GM12878 (cell line): Measurements from ENCODE around the gene PSTPIP2. TPM values are rescaled to one million over a fixed set of nuclear protein-coding genes. Genes with fewer than 3 reads are reported as not detected.

Experiments used
- ATAC-seq: fragments of 200-7000 bp; cut with Tn5 transposase; 3 replicates; pipeline ENCODE4 v1.9.1; 2020; ENCODE audit warnings: mild to moderate bottlenecking, moderate library complexity
- BruUV-seq: library from RNA; stranded (reverse); fragments of 400-500 nt; replicated peaks from 2 replicates; lab custom pipeline; 2021; lab: Mats Ljungman, UMichigan
- CTCF ChIA-PET: fragments of 300-600 bp; sonication (Branson Sonifier 250); formaldehyde crosslinking; extraction: SDS; loops from one replicate; lab custom pipeline; 2021; ENCODE audit warnings: inconsistent platforms; lab: Yijun Ruan, JAX
- POLR2A ChIA-PET: fragments of 350-600 bp; formaldehyde crosslinking; extraction: SDS; loops from one replicate; lab custom pipeline; 2021; ENCODE audit warnings: inconsistent platforms; lab: Charles Lee
- RAD21 ChIA-PET: fragments of 300-600 bp; sonication (Branson Sonifier 250); formaldehyde crosslinking; loops from one replicate; lab custom pipeline; 2023; ENCODE audit warnings: antibody characterized with exemption; ENCODE audit not compliant: unreplicated experiment; lab: Charles Lee
- SMC1A ChIA-PET: fragments of 300-600 bp; sonication (Branson Sonifier 250); formaldehyde crosslinking; loops from one replicate; lab custom pipeline; 2023; ENCODE audit not compliant: unreplicated experiment, uncharacterized antibody; lab: Charles Lee
- DNase-seq: peaks from one replicate; pipeline ENCODE4 v3.0.0-alpha.2; 2011; ENCODE audit warnings: low read depth, low spot score
- FAIRE-seq: peaks from 3 replicates; lab custom pipeline; 2011; peaks lifted over from hg19 to GRCh38; lab: Jason Lieb, UNC
- H2AFZ ChIP-seq: 2 replicates; pipeline ENCODE4 v1.6.0; 2011; ENCODE audit warnings: low read depth, low read length, control low read depth; ENCODE audit not compliant: control insufficient read depth
- H3K27ac ChIP-seq: 2 replicates; pipeline ENCODE4 v1.5.1; 2011; ENCODE audit warnings: control low read depth; ENCODE audit not compliant: control insufficient read depth, insufficient read depth
- H3K27me3 ChIP-seq, 2 experiments: replicated peaks in 1 of 2; 2 replicates each; pipeline versions ENCODE4 v1.6.0 to v1.6.1; 2011; ENCODE audit warnings: low read length in 1 of 2; ENCODE audit not compliant: control insufficient read depth in 2 of 2, insufficient read depth in 2 of 2
- H3K36me3 ChIP-seq, 2 experiments: 2 replicates each; pipeline ENCODE4 v1.5.1; 2011; ENCODE audit warnings: low read length in 1 of 2; ENCODE audit not compliant: control insufficient read depth in 2 of 2, insufficient read depth in 2 of 2
- H3K4me1 ChIP-seq: 2 replicates; pipeline ENCODE4 v1.6.1; 2011; ENCODE audit warnings: mild to moderate bottlenecking, low read length, moderate library complexity, mixed read lengths; ENCODE audit not compliant: control insufficient read depth, insufficient read depth
- H3K4me2 ChIP-seq: 2 replicates; pipeline ENCODE4 v1.6.0; 2011; ENCODE audit warnings: control low read depth; ENCODE audit not compliant: control insufficient read depth, insufficient read depth
- H3K4me3 ChIP-seq: fragments of 200-600 bp; sonication (generic); 2 replicates; pipeline ENCODE4 v1.5.1; 2016
- H3K79me2 ChIP-seq: 2 replicates; pipeline ENCODE4 v1.6.0; 2011; ENCODE audit warnings: low read length; ENCODE audit not compliant: control insufficient read depth, insufficient read depth
- H3K9ac ChIP-seq: 2 replicates; pipeline ENCODE4 v1.8.0; 2011; ENCODE audit warnings: low read length, control low read depth, mixed read lengths; ENCODE audit not compliant: control insufficient read depth, insufficient read depth
- H3K9me3 ChIP-seq: replicated peaks from 3 replicates; pipeline ENCODE4 v1.5.1; 2011; ENCODE audit warnings: mild to moderate bottlenecking, low read length; ENCODE audit not compliant: control insufficient read depth, insufficient read depth
- H4K20me1 ChIP-seq: 2 replicates; pipeline ENCODE4 v1.6.0; 2011; ENCODE audit not compliant: control insufficient read depth, insufficient read depth
- GABPA ChIP-seq: IDR thresholded peaks from 2 replicates; pipeline ENCODE4 v1.6.1; 2014; ENCODE audit warnings: antibody characterized with exemption, low read depth, mild to moderate bottlenecking, inconsistent platforms
- PAX5 ChIP-seq: IDR thresholded peaks from 2 replicates; pipeline ENCODE4 v1.6.1; 2011; ENCODE audit warnings: low read depth, low read length, borderline replicate concordance
- POLR2AphosphoS5 ChIP-seq: IDR thresholded peaks from 2 replicates; pipeline ENCODE4 v1.6.1; 2011; ENCODE audit warnings: mild to moderate bottlenecking, low read length, inconsistent platforms
- RB1 ChIP-seq: fragments of 450-650 bp; formaldehyde crosslinking; IDR thresholded peaks from 2 replicates; pipeline ENCODE4 v1.6.1; 2017; ENCODE audit warnings: mild to moderate bottlenecking, borderline replicate concordance
- RBBP5 ChIP-seq: fragments of 200-600 bp; sonication (generic); conservative IDR thresholded peaks from 2 replicates; pipeline ENCODE4 v1.6.1; 2016
- RFX5 ChIP-seq: IDR thresholded peaks from 2 replicates; pipeline ENCODE4 v1.6.1; 2011; ENCODE audit warnings: low read depth, low read length, improper control_type of control experiment
- SMC3 ChIP-seq: IDR thresholded peaks from 2 replicates; pipeline ENCODE4 v1.6.1; 2011; ENCODE audit warnings: low read length, improper control_type of control experiment, borderline replicate concordance
- STAT1 ChIP-seq: fragments of 450-650 bp; conservative IDR thresholded peaks from 2 replicates; pipeline ENCODE4 v1.6.1; 2014; ENCODE audit warnings: antibody characterized with exemption, mild to moderate bottlenecking
- TARDBP ChIP-seq: IDR thresholded peaks from 2 replicates; pipeline ENCODE4 v1.6.1; 2016; ENCODE audit warnings: borderline replicate concordance
- WGBS: methylation state at CpG from one replicate; pipeline ENCODE4 v1.1.6; 2016; ENCODE audit warnings: low lambda C conversion rate; ENCODE audit not compliant: insufficient replicate concordance, insufficient coverage; ENCODE audit errors: missing lambda C conversion rate; 5-methylcytosine and 5-hydroxymethylcytosine counted together
- in situ Hi-C: fragments of 300-500 bp; cut with MboI; formaldehyde crosslinking; loops from 9 replicates; pipeline ENCODE4 v1.14.3; 2018; ENCODE audit warnings: mixed read lengths
- intact Hi-C: fragments of 100-400 bp; cut with micrococcal nuclease; formaldehyde crosslinking; loops from one replicate; pipeline ENCODE4 v1.14.2; 2022; ENCODE audit not compliant: unreplicated experiment
- polyA plus RNA-seq, 11 experiments: library from polyadenylated mRNA; depleted of rRNA in 4 of 11; unstranded in 6 of 11; stranded (reverse) in 5 of 11; fragments of >200 nt; fragmentation: Nextera tagmentation in 4 of 11; fragmentation: Illumina TruSeq in 1 of 11; extraction: Ambion mirVana in 4 of 11; extraction: Trizol in 1 of 11; gene quantifications; 1 replicate in 1 of 11; 2 replicates in 10 of 11; pipeline versions ENCODE4 v1.2.1 to v1.2.3, GENCODE V29; 2011 to 2016; ENCODE audit warnings: inconsistent platforms in 2 of 11, missing spikeins in 2 of 11, low read depth in 1 of 11
- total RNA-seq, 4 experiments: library from RNA; depleted of rRNA in 3 of 4; stranded (reverse); fragments of >200 nt in 3 of 4; fragmentation: Illumina TruSeq in 1 of 4; extraction: Trizol in 1 of 4; gene quantifications; 2 replicates each; pipeline versions ENCODE4 v1.2.1 to v1.2.3, GENCODE V29; 2013 to 2021
- TF ChIP-seq, protein P1 (sequence below): IDR thresholded peaks from 2 replicates; pipeline ENCODE4 v1.6.1; 2012; ENCODE audit warnings: low read length, inconsistent platforms
- TF ChIP-seq, protein P2 (sequence below): fragments of 450-650 bp; IDR thresholded peaks from 2 replicates; pipeline ENCODE4 v1.6.1; 2016; ENCODE audit warnings: mild to moderate bottlenecking, moderate library complexity, borderline replicate concordance
- TF ChIP-seq, protein P3 (sequence below): IDR thresholded peaks from 2 replicates; pipeline ENCODE4 v1.6.1; 2011; ENCODE audit warnings: borderline replicate concordance, low read depth, mild to moderate bottlenecking, moderate library complexity, low read length; ENCODE audit not compliant: insufficient read depth, poor library complexity, severe bottlenecking

PSTPIP2 gene
- total and polyA plus RNA-seq, 10 of the 15 experiments (the other 5 are each of a cell fraction or from before 2014, with no cell fraction given) = 0.69 to 38.4 (median 24.7) TPM

GRCh38 chr18:46034230-46034629 lies 37.8 kb downstream of the PSTPIP2 start (continued):
- TF ChIP-seq SMC3 (no peak), RFX5 (no peak), POLR2AphosphoS5 (no peak)
- TF ChIP-seq, protein P1, sequence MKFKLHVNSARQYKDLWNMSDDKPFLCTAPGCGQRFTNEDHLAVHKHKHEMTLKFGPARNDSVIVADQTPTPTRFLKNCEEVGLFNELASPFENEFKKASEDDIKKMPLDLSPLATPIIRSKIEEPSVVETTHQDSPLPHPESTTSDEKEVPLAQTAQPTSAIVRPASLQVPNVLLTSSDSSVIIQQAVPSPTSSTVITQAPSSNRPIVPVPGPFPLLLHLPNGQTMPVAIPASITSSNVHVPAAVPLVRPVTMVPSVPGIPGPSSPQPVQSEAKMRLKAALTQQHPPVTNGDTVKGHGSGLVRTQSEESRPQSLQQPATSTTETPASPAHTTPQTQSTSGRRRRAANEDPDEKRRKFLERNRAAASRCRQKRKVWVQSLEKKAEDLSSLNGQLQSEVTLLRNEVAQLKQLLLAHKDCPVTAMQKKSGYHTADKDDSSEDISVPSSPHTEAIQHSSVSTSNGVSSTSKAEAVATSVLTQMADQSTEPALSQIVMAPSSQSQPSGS = no peak
- TF ChIP-seq, all 136 proteins: peak for 3

DNA sequence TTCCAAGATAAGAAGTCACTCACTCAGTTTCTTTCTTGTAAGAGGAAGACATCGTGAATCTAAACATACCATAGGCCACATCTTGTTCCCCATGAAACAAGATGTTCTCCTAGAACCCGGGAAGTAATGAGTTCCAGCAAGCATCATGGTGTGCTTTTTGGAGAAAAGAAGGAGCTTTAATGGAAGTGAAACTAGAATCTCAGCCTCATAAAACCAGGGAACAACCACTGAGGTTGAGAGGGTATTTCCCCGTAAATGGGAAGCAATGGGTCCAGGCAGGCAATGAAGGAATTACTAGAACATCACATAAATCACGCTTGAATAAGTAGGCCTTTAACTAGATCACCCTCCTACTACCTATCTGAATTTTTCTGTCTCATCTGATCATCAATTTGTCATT lies 40.3 kb downstream of the PSTPIP2 start:
- intact Hi-C loops = no loop called here
- POLR2A ChIA-PET = no interaction called here
- no peaks in the 10 kb centered on the region for H3K36me3 ChIP-seq
- CTCF ChIA-PET = no interaction called here
- ATAC-seq (no peak), DNase-seq (no peak)
- H3K27ac ChIP-seq = no peak overlapping the region
- H3K9me3 ChIP-seq = no peaks in the 10 kb centered on the region
- TF ChIP-seq, protein P2, sequence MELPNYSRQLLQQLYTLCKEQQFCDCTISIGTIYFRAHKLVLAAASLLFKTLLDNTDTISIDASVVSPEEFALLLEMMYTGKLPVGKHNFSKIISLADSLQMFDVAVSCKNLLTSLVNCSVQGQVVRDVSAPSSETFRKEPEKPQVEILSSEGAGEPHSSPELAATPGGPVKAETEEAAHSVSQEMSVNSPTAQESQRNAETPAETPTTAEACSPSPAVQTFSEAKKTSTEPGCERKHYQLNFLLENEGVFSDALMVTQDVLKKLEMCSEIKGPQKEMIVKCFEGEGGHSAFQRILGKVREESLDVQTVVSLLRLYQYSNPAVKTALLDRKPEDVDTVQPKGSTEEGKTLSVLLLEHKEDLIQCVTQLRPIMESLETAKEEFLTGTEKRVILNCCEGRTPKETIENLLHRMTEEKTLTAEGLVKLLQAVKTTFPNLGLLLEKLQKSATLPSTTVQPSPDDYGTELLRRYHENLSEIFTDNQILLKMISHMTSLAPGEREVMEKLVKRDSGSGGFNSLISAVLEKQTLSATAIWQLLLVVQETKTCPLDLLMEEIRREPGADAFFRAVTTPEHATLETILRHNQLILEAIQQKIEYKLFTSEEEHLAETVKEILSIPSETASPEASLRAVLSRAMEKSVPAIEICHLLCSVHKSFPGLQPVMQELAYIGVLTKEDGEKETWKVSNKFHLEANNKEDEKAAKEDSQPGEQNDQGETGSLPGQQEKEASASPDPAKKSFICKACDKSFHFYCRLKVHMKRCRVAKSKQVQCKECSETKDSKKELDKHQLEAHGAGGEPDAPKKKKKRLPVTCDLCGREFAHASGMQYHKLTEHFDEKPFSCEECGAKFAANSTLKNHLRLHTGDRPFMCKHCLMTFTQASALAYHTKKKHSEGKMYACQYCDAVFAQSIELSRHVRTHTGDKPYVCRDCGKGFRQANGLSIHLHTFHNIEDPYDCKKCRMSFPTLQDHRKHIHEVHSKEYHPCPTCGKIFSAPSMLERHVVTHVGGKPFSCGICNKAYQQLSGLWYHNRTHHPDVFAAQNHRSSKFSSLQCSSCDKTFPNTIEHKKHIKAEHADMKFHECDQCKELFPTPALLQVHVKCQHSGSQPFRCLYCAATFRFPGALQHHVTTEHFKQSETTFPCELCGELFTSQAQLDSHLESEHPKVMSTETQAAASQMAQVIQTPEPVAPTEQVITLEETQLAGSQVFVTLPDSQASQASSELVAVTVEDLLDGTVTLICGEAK = no peak
- no peak for TF ChIP-seq RBBP5
- TF ChIP-seq GABPA = no peak
- TF ChIP-seq RB1 = no peak
- TF ChIP-seq PAX5 = no peak
- TF ChIP-seq STAT1 = no peak
- no peak for TF ChIP-seq TARDBP
- TF ChIP-seq, protein P3, sequence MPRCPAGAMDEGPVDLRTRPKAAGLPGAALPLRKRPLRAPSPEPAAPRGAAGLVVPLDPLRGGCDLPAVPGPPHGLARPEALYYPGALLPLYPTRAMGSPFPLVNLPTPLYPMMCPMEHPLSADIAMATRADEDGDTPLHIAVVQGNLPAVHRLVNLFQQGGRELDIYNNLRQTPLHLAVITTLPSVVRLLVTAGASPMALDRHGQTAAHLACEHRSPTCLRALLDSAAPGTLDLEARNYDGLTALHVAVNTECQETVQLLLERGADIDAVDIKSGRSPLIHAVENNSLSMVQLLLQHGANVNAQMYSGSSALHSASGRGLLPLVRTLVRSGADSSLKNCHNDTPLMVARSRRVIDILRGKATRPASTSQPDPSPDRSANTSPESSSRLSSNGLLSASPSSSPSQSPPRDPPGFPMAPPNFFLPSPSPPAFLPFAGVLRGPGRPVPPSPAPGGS = no peak
- TF ChIP-seq, all 136 proteins: peak for 0
- WGBS = 64% methylated on average over 4 of the region's 4 CpGs
- Histone ChIP-seq H3K79me2 (no peaks in the 10 kb centered on the region), H2AFZ (no peak overlapping the region), H3K27me3 (peaks cover 3 to 4% of the 10 kb centered on the region in 2 experiments; a peak in 2 of 4 replicates), H3K4me3 (no peak overlapping the region), H4K20me1 (no peaks in the 10 kb centered on the region), H3K9ac (no peak overlapping the region), H3K4me1 (peaks cover 11% of the 10 kb centered on the region), H3K4me2 (no peak overlapping the region)
- ChIA-PET RAD21 (no interaction called here), SMC1A (no interaction called here)
- in situ Hi-C loops = no loop called here
- no TSS peak for BruUV-seq
- no peak for FAIRE-seq
